Activated CD8-positive, alpha-beta T cell treated with anti-CD3 and anti-CD28 coated beads for 36 hours (primary cell): ENCODE measurements around the gene HABP2. TPM values are rescaled to one million over a fixed set of nuclear protein-coding genes. Genes with fewer than 3 reads are reported as not detected.

Source experiments
- ATAC-seq: fragments of 200-7000 bp; cut with Tn5 transposase; one replicate; pipeline ENCODE4 v1.10.0; 2021; ENCODE audit warnings: mild to moderate bottlenecking, moderate library complexity
- CTCF ChIA-PET: fragments of 350-600 bp; sonication (Branson Sonifier 250); formaldehyde crosslinking; loops from one replicate; lab custom pipeline; 2021; ENCODE audit warnings: antibody characterized with exemption; lab: Charles Lee
- POLR2A ChIA-PET: fragments of 350-600 bp; sonication (Branson Sonifier 250); formaldehyde crosslinking; loops from one replicate; lab custom pipeline; 2021; ENCODE audit warnings: antibody characterized with exemption; lab: Charles Lee
- DNase-seq: peaks from one replicate; pipeline ENCODE4 v3.0.0-alpha.2; 2020
- H3K27ac Mint-ChIP-seq: one replicate; pipeline ENCODE4 v1.8.0; 2021; ENCODE audit warnings: mild to moderate bottlenecking, mixed read lengths
- H3K27me3 Mint-ChIP-seq: one replicate; pipeline ENCODE4 v1.8.0; 2021; ENCODE audit warnings: mixed read lengths
- H3K36me3 Mint-ChIP-seq: one replicate; pipeline ENCODE4 v1.8.0; 2021; ENCODE audit warnings: low read depth, mixed read lengths
- H3K4me1 Mint-ChIP-seq: one replicate; pipeline ENCODE4 v1.8.0; 2021; ENCODE audit warnings: low read depth, mixed read lengths
- H3K4me3 Mint-ChIP-seq: one replicate; pipeline ENCODE4 v1.8.0; 2021; ENCODE audit warnings: mild to moderate bottlenecking, moderate library complexity, mixed read lengths
- H3K9me3 Mint-ChIP-seq: one replicate; pipeline ENCODE4 v1.8.0; 2021; ENCODE audit warnings: mixed read lengths
- intact Hi-C: fragments of 100-400 bp; cut with micrococcal nuclease; formaldehyde crosslinking; loops from one replicate; pipeline ENCODE4 v1.10.0; 2022
- total RNA-seq, 2 experiments: library from RNA; stranded (reverse); gene quantifications; one replicate each; pipeline ENCODE4 v1.2.3, GENCODE V29; 2021
- TF ChIP-seq, protein P1 (sequence below): fragments of 200-600 bp; IDR thresholded peaks from one replicate; pipeline ENCODE4 v1.8.0; 2022; ENCODE audit warnings: antibody characterized with exemption, mild to moderate bottlenecking

HABP2 gene
- total RNA-seq, 2 experiments from 2014 or later: not detected

DNA sequence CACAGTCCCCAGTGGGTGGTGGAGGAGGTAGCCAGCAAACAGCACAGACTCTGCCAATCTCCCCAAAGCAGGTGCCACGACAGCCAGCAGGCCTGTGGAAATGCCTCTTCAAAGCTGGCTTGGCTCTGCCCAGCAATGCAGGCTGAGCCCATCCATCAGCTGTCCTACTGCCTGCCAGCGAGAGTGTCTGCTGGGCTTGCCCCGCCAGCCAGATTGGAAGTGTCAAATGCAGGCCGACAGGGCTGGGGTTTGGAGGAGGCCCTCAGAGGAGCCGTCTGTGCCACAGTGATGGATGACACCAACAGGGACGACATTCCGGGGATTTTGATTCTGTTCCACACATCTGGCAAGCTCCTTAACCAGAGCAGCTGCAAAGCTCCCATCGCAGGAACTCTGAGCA is 16.7 kb downstream of the HABP2 start:
- H3K36me3 Mint-ChIP-seq: no peaks in the 10 kb centered on the region
- no peaks in the 10 kb centered on the region for H3K4me1 Mint-ChIP-seq
- no peaks in the 10 kb centered on the region for H3K27me3 Mint-ChIP-seq
- ChIA-PET POLR2A (interaction anchor here (0.6 kb wide), 1 partner anchor 550 kb away, joined by 3 read pairs; no protein-coding TSS in a partner anchor), CTCF (no interaction called here)
- ATAC-seq (no peak), DNase-seq (no peak)
- H3K4me3 Mint-ChIP-seq: no peak overlapping the region
- TF ChIP-seq, protein P1, sequence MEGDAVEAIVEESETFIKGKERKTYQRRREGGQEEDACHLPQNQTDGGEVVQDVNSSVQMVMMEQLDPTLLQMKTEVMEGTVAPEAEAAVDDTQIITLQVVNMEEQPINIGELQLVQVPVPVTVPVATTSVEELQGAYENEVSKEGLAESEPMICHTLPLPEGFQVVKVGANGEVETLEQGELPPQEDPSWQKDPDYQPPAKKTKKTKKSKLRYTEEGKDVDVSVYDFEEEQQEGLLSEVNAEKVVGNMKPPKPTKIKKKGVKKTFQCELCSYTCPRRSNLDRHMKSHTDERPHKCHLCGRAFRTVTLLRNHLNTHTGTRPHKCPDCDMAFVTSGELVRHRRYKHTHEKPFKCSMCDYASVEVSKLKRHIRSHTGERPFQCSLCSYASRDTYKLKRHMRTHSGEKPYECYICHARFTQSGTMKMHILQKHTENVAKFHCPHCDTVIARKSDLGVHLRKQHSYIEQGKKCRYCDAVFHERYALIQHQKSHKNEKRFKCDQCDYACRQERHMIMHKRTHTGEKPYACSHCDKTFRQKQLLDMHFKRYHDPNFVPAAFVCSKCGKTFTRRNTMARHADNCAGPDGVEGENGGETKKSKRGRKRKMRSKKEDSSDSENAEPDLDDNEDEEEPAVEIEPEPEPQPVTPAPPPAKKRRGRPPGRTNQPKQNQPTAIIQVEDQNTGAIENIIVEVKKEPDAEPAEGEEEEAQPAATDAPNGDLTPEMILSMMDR: no peak
- intact Hi-C loops: loop anchor here (10.0 kb wide), 1 partner anchor 1095 kb away; no protein-coding TSS in a partner anchor
- no peaks in the 10 kb centered on the region for H3K9me3 Mint-ChIP-seq
- no peak overlapping the region for H3K27ac Mint-ChIP-seq

DNA sequence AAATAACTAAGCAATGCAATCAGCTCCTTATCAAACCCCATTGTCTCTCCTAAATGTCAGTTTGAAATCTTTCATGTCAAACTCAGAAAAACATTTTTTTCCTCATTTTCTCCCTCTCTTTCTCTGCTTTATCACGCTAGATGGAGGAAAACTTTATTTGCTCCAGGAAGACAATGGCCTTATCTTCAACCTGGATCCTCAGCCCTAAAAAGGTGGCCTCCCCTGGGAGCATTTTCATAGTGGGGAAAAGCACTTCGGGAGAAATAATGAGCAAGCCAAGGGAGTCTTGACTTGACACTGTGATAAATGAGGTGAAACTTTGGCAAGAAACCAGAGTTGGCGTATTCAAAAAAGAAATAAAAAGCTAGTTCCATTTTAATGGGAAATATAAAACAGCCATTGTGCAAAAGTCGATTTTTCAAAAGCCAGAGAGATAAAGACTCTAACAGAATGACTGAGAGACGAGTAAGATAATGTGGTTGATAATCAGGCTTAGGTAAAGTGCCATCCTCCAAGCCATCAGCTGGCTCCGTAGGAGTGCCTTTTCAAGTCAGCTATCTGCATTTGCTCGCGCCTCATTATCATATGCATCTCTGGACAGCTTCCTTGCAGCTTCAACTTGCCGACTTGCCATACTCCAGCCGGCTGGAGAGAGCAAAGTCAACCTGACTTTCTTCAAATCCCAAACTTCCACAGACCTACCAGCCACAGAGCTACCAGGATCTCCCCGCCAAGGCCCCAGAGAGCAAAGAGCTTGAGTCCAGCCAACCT is 19.9 kb downstream of the HABP2 start:
- intact Hi-C loops: no loop called here
- Mint-ChIP-seq H3K4me3 (no peak overlapping the region), H3K36me3 (no peaks in the 10 kb centered on the region), H3K4me1 (no peaks in the 10 kb centered on the region), H3K27me3 (peaks cover 3% of the 10 kb centered on the region), H3K27ac (no peak overlapping the region), H3K9me3 (no peaks in the 10 kb centered on the region)
- POLR2A ChIA-PET: no interaction called here
- DNase-seq (no peak), ATAC-seq (no peak)
- CTCF ChIA-PET: interaction anchor here (1.3 kb wide), 1 partner anchor 9 kb away, joined by 5 read pairs; no protein-coding TSS in a partner anchor
- TF ChIP-seq, protein P1: no peak

DNA sequence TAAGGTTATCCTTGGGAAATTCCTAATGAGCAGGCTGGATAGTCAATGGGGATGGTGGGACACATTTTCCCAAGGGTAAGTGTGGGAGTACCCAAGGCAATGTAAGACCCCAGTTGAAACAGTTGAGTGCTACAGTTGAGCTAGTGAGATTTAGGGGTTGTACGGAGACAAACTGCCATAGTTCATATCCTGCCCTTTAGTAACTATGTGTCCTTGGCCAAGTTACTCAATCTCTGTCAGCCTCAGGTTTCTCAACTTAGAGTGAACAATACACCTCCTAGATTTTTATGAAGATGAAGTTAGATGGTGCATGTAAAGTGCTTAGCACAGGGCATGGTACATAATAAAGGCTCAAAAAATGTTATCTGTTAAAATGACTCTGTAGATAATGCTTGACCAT is 20.5 kb downstream of the HABP2 start:
- Mint-ChIP-seq H3K4me3 (no peak overlapping the region), H3K27me3 (peaks cover 3% of the 10 kb centered on the region), H3K36me3 (no peaks in the 10 kb centered on the region), H3K27ac (no peak overlapping the region), H3K4me1 (no peaks in the 10 kb centered on the region), H3K9me3 (no peaks in the 10 kb centered on the region)
- intact Hi-C loops: no loop called here
- ChIA-PET POLR2A (no interaction called here), CTCF (no interaction called here)
- no peak for ATAC-seq
- TF ChIP-seq, protein P1: no peak
- no peak for DNase-seq

DNA sequence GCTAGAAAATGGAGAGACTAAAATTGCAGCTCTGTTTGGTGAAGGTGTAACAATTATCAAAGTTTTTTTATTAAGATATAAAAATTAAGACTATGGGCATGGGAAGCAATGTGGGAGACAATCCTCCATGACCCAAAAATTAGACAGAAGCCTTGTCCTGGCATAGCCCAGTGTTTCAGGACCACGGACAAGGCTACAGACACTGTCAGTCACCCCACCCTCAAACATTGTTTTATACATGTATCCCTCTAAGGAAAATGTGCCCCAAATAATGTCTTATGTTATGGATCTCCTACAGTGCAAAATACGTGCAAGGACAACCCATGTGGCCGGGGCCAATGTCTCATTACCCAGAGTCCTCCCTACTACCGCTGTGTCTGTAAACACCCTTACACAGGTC is 24.0 kb downstream of the HABP2 start:
- H3K4me3 Mint-ChIP-seq: no peak overlapping the region
- no peak overlapping the region for H3K27ac Mint-ChIP-seq
- ChIA-PET POLR2A (no interaction called here), CTCF (no interaction called here)
- intact Hi-C loops: no loop called here
- H3K4me1 Mint-ChIP-seq: no peaks in the 10 kb centered on the region
- TF ChIP-seq, protein P1: no peak
- H3K36me3 Mint-ChIP-seq: no peaks in the 10 kb centered on the region
- peaks cover 3% of the 10 kb centered on the region for H3K27me3 Mint-ChIP-seq
- DNase-seq: peak; percentile 29
- ATAC-seq: no peak
- H3K9me3 Mint-ChIP-seq: no peaks in the 10 kb centered on the region

DNA sequence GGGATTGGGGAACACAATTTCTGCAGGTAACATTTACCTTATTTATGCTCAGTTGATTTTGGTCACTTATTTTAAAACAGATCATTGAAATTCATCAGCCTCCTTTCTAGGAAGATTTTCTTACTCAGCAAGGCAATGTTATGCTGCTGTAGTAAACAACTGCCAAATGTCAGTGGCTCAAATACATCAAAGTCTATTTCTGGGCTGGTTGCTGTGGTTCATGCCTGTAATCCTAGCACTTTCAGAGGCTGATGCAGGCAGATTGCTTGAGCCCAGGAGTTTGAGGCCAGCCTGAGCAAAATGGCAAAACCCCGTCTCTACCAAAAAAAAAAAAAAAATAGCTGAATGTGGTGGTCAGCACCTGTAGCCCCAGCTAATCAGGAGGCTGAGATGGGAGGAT is 25.9 kb downstream of the HABP2 start:
- Mint-ChIP-seq H3K4me1 (no peaks in the 10 kb centered on the region), H3K36me3 (no peaks in the 10 kb centered on the region), H3K27me3 (peaks cover 3% of the 10 kb centered on the region), H3K27ac (no peak overlapping the region), H3K4me3 (no peak overlapping the region), H3K9me3 (no peaks in the 10 kb centered on the region)
- ChIA-PET CTCF (no interaction called here), POLR2A (no interaction called here)
- TF ChIP-seq, protein P1: no peak
- no peak for ATAC-seq
- intact Hi-C loops: no loop called here
- no peak for DNase-seq
